Activated CD4-positive, alpha-beta T cell treated with anti-CD3 and anti-CD28 coated beads, Interleukin-2, amount 50 U/mL, for 1 hour (primary cell): Measurements from ENCODE around the gene SMOC1.

Source experiments
- DNase-seq: peaks from one replicate; pipeline ENCODE4 v3.0.0-alpha.2; 2020

Gene SMOC1

GRCh38 chr14:70013271-70013873, 134.2 kb downstream of the SMOC1 start:
- no peak for DNase-seq

- no peak for DNase-seq
Measured at GRCh38 chr14:70014406-70015095, 135.3 kb downstream of the SMOC1 start.

GRCh38 chr14:70018230-70018629, 139.0 kb downstream of the SMOC1 start:
- DNase-seq, result no peak

GRCh38 chr14:70018713-70019211, 139.5 kb downstream of the SMOC1 start:
- DNase-seq, result no peak

- no peak for DNase-seq
Measured at GRCh38 chr14:70019695-70020094, 140.5 kb downstream of the SMOC1 start.

GRCh38 chr14:70020352-70021170, 141.3 kb downstream of the SMOC1 start:
- no peak for DNase-seq

- no peak for DNase-seq
Measured at GRCh38 chr14:70021548-70022220, 142.5 kb downstream of the SMOC1 start.

- no peak for DNase-seq
Measured at GRCh38 chr14:70022771-70023445, 143.7 kb downstream of the SMOC1 start.

- DNase-seq, result no peak
Measured at GRCh38 chr14:70023871-70024270, 144.7 kb downstream of the SMOC1 start.

GRCh38 chr14:70027785-70028428, 148.7 kb downstream of the SMOC1 start:
- peak; percentile 54 for DNase-seq

- no peak for DNase-seq
Measured at GRCh38 chr14:70029296-70030132, 150.3 kb downstream of the SMOC1 start.

GRCh38 chr14:70032016-70032415, 152.8 kb downstream of the SMOC1 start:
- DNase-seq, result no peak

GRCh38 chr14:70032447-70032846, 153.2 kb downstream of the SMOC1 start:
- no peak for DNase-seq

- DNase-seq, result no peak
Measured at GRCh38 chr14:70033116-70033515, 153.9 kb downstream of the SMOC1 start.

- no peak for DNase-seq
Measured at GRCh38 chr14:70033561-70033960, 154.3 kb downstream of the SMOC1 start.

GRCh38 chr14:70034257-70034656, 155.0 kb downstream of the SMOC1 start:
- DNase-seq, result no peak

- DNase-seq, result no peak
Measured at GRCh38 chr14:70036665-70037064, 157.4 kb downstream of the SMOC1 start.

- DNase-seq, result no peak
Measured at GRCh38 chr14:70043001-70043400, 163.8 kb downstream of the SMOC1 start.

- no peak for DNase-seq
Measured at GRCh38 chr14:70045310-70045709, 166.1 kb downstream of the SMOC1 start.

GRCh38 chr14:70045844-70046535, 166.8 kb downstream of the SMOC1 start:
- DNase-seq, result no peak
